Upper lobe of left lung (tissue), 6 donors: ENCODE measurements around the gene ZNF423. TPM values are rescaled to one million over a fixed set of nuclear protein-coding genes. Genes with fewer than 3 reads are reported as not detected.

ENCODE experiments used
- ATAC-seq, 2 donors: fragments of 200-7000 bp; cut with Tn5 transposase; one replicate each; pipeline ENCODE4 v1.9.1; 2022; ENCODE audit warnings: mild to moderate bottlenecking in 2 of 2, moderate library complexity in 2 of 2; ENCODE audit not compliant: low FRiP score in 2 of 2
- DNase-seq, 2 donors: peaks; one replicate each; pipeline ENCODE4 v3.0.0-alpha.2; 2019 to 2020
- H3K27ac ChIP-seq, 4 donors: fragments of 200-600 bp; sonication (generic); one replicate each; pipeline ENCODE4 v1.5.1; 2016 to 2019
- H3K27me3 ChIP-seq, 4 donors: fragments of 200-600 bp; sonication (generic); one replicate each; pipeline ENCODE4 v1.5.1; 2017 to 2019
- H3K36me3 ChIP-seq, 4 donors: fragments of 200-600 bp; sonication (generic); one replicate each; pipeline ENCODE4 v1.5.1; 2016 to 2019
- H3K4me1 ChIP-seq, 4 donors: fragments of 200-600 bp; sonication (generic); one replicate each; pipeline ENCODE4 v1.5.1; 2018 to 2019
- H3K4me3 ChIP-seq, 4 donors: fragments of 200-600 bp; sonication (generic); one replicate each; pipeline ENCODE4 v1.5.1; 2017 to 2019; ENCODE audit warnings: mild to moderate bottlenecking in 2 of 4, moderate library complexity in 1 of 4
- H3K9me3 ChIP-seq, 4 donors: fragments of 200-600 bp; sonication (generic); one replicate each; pipeline ENCODE4 v1.5.1; 2018 to 2019
- EP300 ChIP-seq, 4 donors: sonication (generic); formaldehyde crosslinking; IDR thresholded peaks; one replicate each; pipeline ENCODE4 v1.5.1; 2017; ENCODE audit warnings: antibody characterized with exemption in 4 of 4, control low read depth in 2 of 4
- POLR2A ChIP-seq, 4 donors: fragments of 450-650 bp; IDR thresholded peaks; one replicate each; pipeline ENCODE4 v1.5.1; 2016 to 2017; ENCODE audit warnings: antibody characterized with exemption in 4 of 4, mild to moderate bottlenecking in 2 of 4
- POLR2AphosphoS5 ChIP-seq, 2 donors: sonication (generic); formaldehyde crosslinking; IDR thresholded peaks; one replicate each; pipeline ENCODE4 v1.5.1; 2017; ENCODE audit warnings: antibody characterized with exemption in 2 of 2
- WGBS, 2 donors: methylation state at CpG; one replicate each; pipeline ENCODE4 v1.1.5; 2017 to 2018; 5-methylcytosine and 5-hydroxymethylcytosine counted together
- total RNA-seq, 6 donors: library from RNA; depleted of rRNA in 4 of 6; stranded (reverse); fragments of >200 nt in 4 of 6; gene quantifications; one replicate each; pipeline versions ENCODE4 v1.1.0 to v1.2.1, GENCODE V29; 2016 to 2021
- TF ChIP-seq, protein P1 (sequence below), 6 experiments: fragments of 450-650 bp in 4 of 6; fragments of 200-600 bp in 2 of 6; sonication (generic) in 2 of 6; IDR thresholded peaks; one replicate each; pipeline ENCODE4 v1.5.1; 2016 to 2019; ENCODE audit warnings: antibody characterized with exemption in 6 of 6
- donor health status: DM: no; HTN: no; CAD: no; lungs with moderate emphysema.
- donor health status: DM: no; HTN: yes; CAD: no; lungs with severe emphysema.

ZNF423 gene
- total RNA-seq, 6 donors from 2014 or later: 4.1 to 11.4 (median 6.7) TPM

DNA sequence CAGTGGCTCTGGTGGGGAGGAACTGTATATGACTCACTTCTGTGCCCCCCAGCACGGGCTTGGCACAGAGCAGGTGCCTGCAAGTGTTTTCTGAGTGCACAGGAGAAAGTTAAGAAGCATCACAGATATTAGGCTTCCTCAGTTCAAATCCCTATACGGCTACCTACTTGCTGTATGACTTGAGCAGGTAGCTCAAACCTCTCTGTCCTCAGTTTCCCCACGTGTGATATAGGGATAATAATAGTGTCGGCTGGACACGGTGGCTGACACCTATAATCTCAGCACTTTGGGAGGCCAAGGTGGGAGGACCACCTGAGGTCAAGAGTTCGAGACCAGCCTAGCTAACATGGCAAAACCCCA is 386.6 kb downstream of the ZNF423 start:
- no peaks in the 10 kb centered on the region for H3K27me3 ChIP-seq
- no peaks in the 10 kb centered on the region for H3K9me3 ChIP-seq
- no peaks in the 10 kb centered on the region for H3K36me3 ChIP-seq
- H3K27ac ChIP-seq: no peak overlapping the region
- ATAC-seq (no peak), DNase-seq (no peak)
- H3K4me1 ChIP-seq: peaks cover 0 to 19% (median 4%) of the 10 kb centered on the region in 4 donors
- WGBS, 2 donors: 84 to 87% methylated on average over 5 to 6 of the region's 6 CpGs
- no peak overlapping the region for H3K4me3 ChIP-seq
- TF ChIP-seq POLR2A (IDR thresholded peaks at IDR 0.05): no peak
- TF ChIP-seq, protein P1, sequence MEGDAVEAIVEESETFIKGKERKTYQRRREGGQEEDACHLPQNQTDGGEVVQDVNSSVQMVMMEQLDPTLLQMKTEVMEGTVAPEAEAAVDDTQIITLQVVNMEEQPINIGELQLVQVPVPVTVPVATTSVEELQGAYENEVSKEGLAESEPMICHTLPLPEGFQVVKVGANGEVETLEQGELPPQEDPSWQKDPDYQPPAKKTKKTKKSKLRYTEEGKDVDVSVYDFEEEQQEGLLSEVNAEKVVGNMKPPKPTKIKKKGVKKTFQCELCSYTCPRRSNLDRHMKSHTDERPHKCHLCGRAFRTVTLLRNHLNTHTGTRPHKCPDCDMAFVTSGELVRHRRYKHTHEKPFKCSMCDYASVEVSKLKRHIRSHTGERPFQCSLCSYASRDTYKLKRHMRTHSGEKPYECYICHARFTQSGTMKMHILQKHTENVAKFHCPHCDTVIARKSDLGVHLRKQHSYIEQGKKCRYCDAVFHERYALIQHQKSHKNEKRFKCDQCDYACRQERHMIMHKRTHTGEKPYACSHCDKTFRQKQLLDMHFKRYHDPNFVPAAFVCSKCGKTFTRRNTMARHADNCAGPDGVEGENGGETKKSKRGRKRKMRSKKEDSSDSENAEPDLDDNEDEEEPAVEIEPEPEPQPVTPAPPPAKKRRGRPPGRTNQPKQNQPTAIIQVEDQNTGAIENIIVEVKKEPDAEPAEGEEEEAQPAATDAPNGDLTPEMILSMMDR (IDR thresholded peaks at IDR 0.05): no peak
- no peak for TF ChIP-seq EP300 (IDR thresholded peaks at IDR 0.05)
- TF ChIP-seq POLR2AphosphoS5 (IDR thresholded peaks at IDR 0.05): no peak

DNA sequence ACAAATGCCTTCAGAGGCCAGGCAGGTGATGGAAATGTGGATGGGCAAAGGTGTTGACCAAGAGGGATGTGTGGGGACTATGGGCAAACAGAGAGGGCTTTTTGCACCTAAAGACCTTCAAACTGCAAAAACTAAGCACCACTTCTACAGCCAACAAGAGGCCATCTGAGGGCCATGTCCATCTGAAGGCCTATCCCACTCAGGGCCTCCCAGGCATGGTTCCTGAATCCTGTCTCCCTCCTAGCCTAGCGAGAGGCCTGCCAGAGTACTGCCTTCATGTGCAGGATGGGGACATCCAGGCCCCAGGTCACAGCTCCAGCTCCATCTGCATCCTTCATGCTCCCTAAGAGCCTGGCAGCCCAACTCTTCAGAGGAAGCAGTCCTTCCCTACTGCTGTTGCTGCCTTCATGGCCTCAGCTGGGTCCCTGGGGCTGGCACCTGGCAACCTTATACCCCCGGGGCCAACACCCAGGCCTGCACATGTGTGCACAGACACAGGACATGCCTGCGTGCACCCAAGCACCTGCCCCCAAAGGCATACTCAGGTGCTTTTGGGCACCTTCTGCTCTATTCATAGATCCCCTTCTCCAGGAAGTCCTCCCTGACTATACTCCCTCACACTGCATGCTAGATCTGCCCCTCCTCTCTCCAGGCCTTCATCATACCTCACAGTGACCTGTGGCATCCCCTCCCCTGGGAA is 387.2 kb downstream of the ZNF423 start:
- TF ChIP-seq, protein P1 (IDR thresholded peaks at IDR 0.05): no peak
- TF ChIP-seq POLR2AphosphoS5 (IDR thresholded peaks at IDR 0.05): no peak
- TF ChIP-seq POLR2A (IDR thresholded peaks at IDR 0.05): no peak
- H3K27ac ChIP-seq: no peak overlapping the region
- no peak overlapping the region for H3K4me3 ChIP-seq
- no peaks in the 10 kb centered on the region for H3K27me3 ChIP-seq
- no peaks in the 10 kb centered on the region for H3K36me3 ChIP-seq
- ATAC-seq: no peak
- DNase-seq: peak in 1 of 2 donors; percentile 10
- no peaks in the 10 kb centered on the region for H3K9me3 ChIP-seq
- H3K4me1 ChIP-seq: peaks cover 0 to 19% (median 4%) of the 10 kb centered on the region in 4 donors
- 89 to 95% methylated on average over 1 to 3 of the region's 3 CpGs for WGBS, 2 donors

DNA sequence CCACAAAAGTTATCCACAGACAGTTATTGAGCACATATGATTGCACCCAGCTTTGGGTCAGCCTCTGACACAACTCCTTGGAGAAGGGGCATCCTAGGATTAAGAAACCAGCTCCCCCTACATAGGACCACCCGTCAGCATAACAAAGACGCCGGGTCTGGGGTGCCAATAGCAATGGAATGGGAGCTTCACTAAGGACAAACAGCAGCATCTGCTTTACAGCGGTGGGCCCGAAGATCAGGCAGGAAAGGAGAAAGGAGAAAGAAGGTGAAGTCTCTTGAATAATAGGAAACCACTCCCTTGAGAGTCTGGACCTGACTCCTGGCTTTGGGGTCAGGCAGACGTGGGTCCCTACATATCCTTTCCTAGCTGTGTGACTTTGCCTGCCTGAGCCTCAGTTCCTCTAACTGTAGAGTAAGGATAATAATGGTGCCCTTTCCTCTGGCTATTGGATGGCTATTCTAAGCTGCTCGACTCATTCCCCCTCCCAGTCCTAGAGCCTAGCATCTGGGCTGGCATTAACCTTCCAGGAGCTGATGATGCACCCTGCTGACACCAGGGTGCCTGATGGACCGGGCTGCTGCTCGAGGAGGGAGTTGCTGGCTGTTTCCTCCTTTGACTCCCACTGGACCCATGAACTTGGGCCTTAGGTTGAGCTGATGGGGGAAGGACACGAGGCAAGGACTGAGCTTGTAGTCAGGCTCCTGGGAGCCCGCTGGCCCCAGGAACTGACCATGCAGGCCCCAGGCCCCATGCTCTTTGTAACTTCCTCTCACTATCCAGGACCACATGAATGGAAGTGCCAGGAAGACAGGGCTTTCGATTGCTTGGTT is 388.2 kb downstream of the ZNF423 start:
- Histone ChIP-seq H3K36me3 (no peaks in the 10 kb centered on the region), H3K27ac (no peak overlapping the region), H3K9me3 (no peaks in the 10 kb centered on the region), H3K4me1 (peaks cover 0 to 19% (median 4%) of the 10 kb centered on the region in 4 donors), H3K27me3 (no peaks in the 10 kb centered on the region), H3K4me3 (no peak overlapping the region)
- DNase-seq (peak in 1 of 2 donors; percentile 14), ATAC-seq (no peak)
- WGBS, 2 donors: 85 to 90% methylated on average over 11 to 12 of the region's 12 CpGs
- TF ChIP-seq POLR2A (IDR thresholded peaks at IDR 0.05) (no peak), EP300 (IDR thresholded peaks at IDR 0.05) (no peak), POLR2AphosphoS5 (IDR thresholded peaks at IDR 0.05) (no peak)
- TF ChIP-seq, protein P1 (IDR thresholded peaks at IDR 0.05): no peak

DNA sequence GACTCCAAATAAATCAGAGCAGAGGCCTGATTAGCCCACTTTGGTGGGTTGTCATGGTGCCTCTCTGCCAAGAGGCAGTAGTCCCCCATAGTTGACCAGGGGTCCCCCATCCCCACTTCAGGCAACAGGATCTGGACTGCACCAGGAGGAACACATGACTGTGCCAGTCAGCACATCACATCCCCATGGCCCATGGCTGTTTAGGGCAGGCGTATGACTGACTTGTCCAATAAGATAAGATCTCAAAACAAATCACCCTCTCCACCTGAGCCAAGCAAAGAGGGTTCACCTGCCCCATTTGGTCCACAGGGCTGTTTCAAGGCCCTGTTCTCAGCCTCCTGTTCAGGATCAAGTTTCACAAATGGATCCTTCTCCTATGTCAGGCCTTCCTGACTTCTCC is 389.0 kb downstream of the ZNF423 start:
- 80 to 83% methylated on average over 1 of the region's 1 CpG for WGBS, 2 donors
- H3K36me3 ChIP-seq: no peaks in the 10 kb centered on the region
- no peak for ATAC-seq
- TF ChIP-seq POLR2AphosphoS5 (IDR thresholded peaks at IDR 0.05): no peak
- no peak for TF ChIP-seq POLR2A (IDR thresholded peaks at IDR 0.05)
- no peak for TF ChIP-seq EP300 (IDR thresholded peaks at IDR 0.05)
- TF ChIP-seq, protein P1 (IDR thresholded peaks at IDR 0.05): no peak
- no peak overlapping the region for H3K4me3 ChIP-seq
- no peaks in the 10 kb centered on the region for H3K27me3 ChIP-seq
- H3K27ac ChIP-seq: no peak overlapping the region
- DNase-seq: peak in 1 of 2 donors; percentile 15
- H3K9me3 ChIP-seq: no peaks in the 10 kb centered on the region
- peaks cover 0 to 19% (median 4%) of the 10 kb centered on the region in 4 donors for H3K4me1 ChIP-seq
